Keratinocyte (primary cell): Measurements from ENCODE around the gene NFYC.

Experiments
- CTCF ChIP-seq, 3 experiments: IDR thresholded peaks in 1 of 3; conservative IDR thresholded peaks in 1 of 3; optimal IDR thresholded peaks in 1 of 3; 2 replicates in 2 of 3; 3 replicates in 1 of 3; pipeline versions ENCODE3 to v1.5.1; 2011; ENCODE audit warnings: low read length in 3 of 3, mild to moderate bottlenecking in 3 of 3, moderate library complexity in 2 of 3, control low read depth in 1 of 3, inconsistent platforms in 1 of 3; ENCODE audit not compliant: insufficient read depth in 2 of 3; ENCODE audit errors: extremely low read depth in 1 of 3
- EZH2 ChIP-seq: IDR thresholded peaks from one replicate; pipeline ENCODE4 v1.6.1; 2012; ENCODE audit warnings: inconsistent platforms, mild to moderate bottlenecking, low read length, moderate library complexity

GRCh38 chr1:40676501-40676900, 15.0 kb upstream of the NFYC start:
- no peak for TF ChIP-seq CTCF (optimal IDR thresholded peaks at IDR 0.05 in 1 of 3, IDR thresholded peaks at IDR 0.05 in 1 of 3, conservative IDR thresholded peaks at IDR 0.05 in 1 of 3; ENCODE audit: extremely low read depth in 1 of 3, insufficient read depth in 2 of 3, low read length in 3 of 3)
- TF ChIP-seq EZH2: no peak
